Adrenal gland (tissue), 12 donors: ENCODE measurements around the gene FSTL1. TPM values are rescaled to one million over a fixed set of nuclear protein-coding genes. Genes with fewer than 3 reads are reported as not detected.

Experiments
- DNase-seq, 7 donors: peaks; one replicate each; pipeline ENCODE4 v3.0.0-alpha.2; 2019 to 2020
- H3K27ac ChIP-seq, 5 donors: fragments of 200-600 bp; sonication (generic) in 4 of 5; 1 replicate in 3 of 5; 2 replicates in 2 of 5; pipeline versions ENCODE4 v1.5.1 to v1.8.0; 2016 to 2020; ENCODE audit warnings: mild to moderate bottlenecking in 1 of 5
- H3K27me3 ChIP-seq: fragments of 200-600 bp; 2 replicates; pipeline ENCODE4 v1.8.0; 2021
- H3K36me3 ChIP-seq, 2 donors: fragments of 200-600 bp; replicated peaks in 1 of 2; 1 replicate in 1 of 2; 2 replicates in 1 of 2; pipeline versions ENCODE4 v1.5.1 to v1.8.0; 2018 to 2022
- H3K4me1 ChIP-seq, 2 donors: fragments of 200-600 bp; replicated peaks in 1 of 2; 1 replicate in 1 of 2; 2 replicates in 1 of 2; pipeline versions ENCODE4 v1.5.1 to v1.8.0; 2018 to 2021
- H3K4me3 ChIP-seq, 4 donors: fragments of 200-600 bp; sonication (generic) in 3 of 4; one replicate each; pipeline ENCODE4 v1.5.1; 2016 to 2018
- H3K9me3 ChIP-seq, 3 donors: fragments of 200-600 bp; sonication (generic) in 1 of 3; replicated peaks in 1 of 3; 1 replicate in 2 of 3; 2 replicates in 1 of 3; pipeline versions ENCODE4 v1.5.1 to v1.8.0; 2016 to 2021
- POLR2A ChIP-seq, 2 donors: fragments of 450-650 bp; IDR thresholded peaks; one replicate each; pipeline ENCODE4 v1.6.1; 2017; ENCODE audit warnings: antibody characterized with exemption in 2 of 2, mild to moderate bottlenecking in 2 of 2, moderate library complexity in 1 of 2
- WGBS, 4 donors: extraction: QIAGEN DNeasy Blood & Tissue Kit in 2 of 4; methylation state at CpG; one replicate each; pipeline versions ENCODE4 v1.1.5 to v1.1.7; 2013 to 2017; 5-methylcytosine and 5-hydroxymethylcytosine counted together
- intact Hi-C, 2 donors: fragments of 100-400 bp; cut with DNase I; formaldehyde crosslinking; loops; one replicate each; pipeline versions ENCODE4 v1.14.1 to v1.15.0; 2022 to 2023
- polyA plus RNA-seq, 3 donors: library from polyadenylated mRNA; stranded (reverse); fragments of 200-250 nt in 2 of 3; fragments of 350-450 nt in 1 of 3; fragmentation: Illumina TruSeq in 1 of 3; extraction: RNeasy Lipid Tissue Mini Kit (QIAGEN cat#74804) in 1 of 3; gene quantifications; one replicate each; pipeline ENCODE4 v1.2.3, GENCODE V29; 2013 to 2014
- total RNA-seq, 9 donors: library from RNA; depleted of rRNA in 4 of 9; stranded (reverse); fragments of >200 nt in 4 of 9; fragments of 120-200 nt in 1 of 9; fragmentation: NEBNext Ultra II Directional in 1 of 9; extraction: Animal tissue kit (Norgen Biotek cat#: 25700) in 1 of 9; gene quantifications; one replicate each; pipeline versions ENCODE4 v1.1.0 to v1.2.4, GENCODE V29; 2013 to 2023
- TF ChIP-seq, protein P1 (sequence below), 6 experiments: fragments of 450-650 bp in 4 of 6; fragments of 200-600 bp in 2 of 6; sonication (generic) in 1 of 6; IDR thresholded peaks; 1 replicate in 5 of 6; 2 replicates in 1 of 6; pipeline versions ENCODE4 v1.5.1 to v1.8.0; 2016 to 2021; ENCODE audit warnings: antibody characterized with exemption in 6 of 6, mild to moderate bottlenecking in 2 of 6, moderate library complexity in 1 of 6
- donor health status: healthy with polysubstance abuse.
- donor health status: Bipolar disorder and iron deficiency.
- donor health status: DM: yes; HTN: yes; CAD: no.
- donor health status: DM: no; HTN: no; CAD: no.
- donor health status: DM: no; HTN: no; CAD: no.
- donor health status: DM: yes; HTN: yes; CAD: no.

Gene FSTL1
- total and polyA plus RNA-seq, 12 donors, result 45.6 to 625 (median 306) TPM

- Histone ChIP-seq H3K36me3 (no peaks in the 10 kb centered on the region), H3K4me1 (no peaks in the 10 kb centered on the region), H3K27ac (no peak overlapping the region), H3K4me3 (no peak overlapping the region), H3K27me3 (no peaks in the 10 kb centered on the region), H3K9me3 (no peaks in the 10 kb centered on the region)
- TF ChIP-seq, protein P1, sequence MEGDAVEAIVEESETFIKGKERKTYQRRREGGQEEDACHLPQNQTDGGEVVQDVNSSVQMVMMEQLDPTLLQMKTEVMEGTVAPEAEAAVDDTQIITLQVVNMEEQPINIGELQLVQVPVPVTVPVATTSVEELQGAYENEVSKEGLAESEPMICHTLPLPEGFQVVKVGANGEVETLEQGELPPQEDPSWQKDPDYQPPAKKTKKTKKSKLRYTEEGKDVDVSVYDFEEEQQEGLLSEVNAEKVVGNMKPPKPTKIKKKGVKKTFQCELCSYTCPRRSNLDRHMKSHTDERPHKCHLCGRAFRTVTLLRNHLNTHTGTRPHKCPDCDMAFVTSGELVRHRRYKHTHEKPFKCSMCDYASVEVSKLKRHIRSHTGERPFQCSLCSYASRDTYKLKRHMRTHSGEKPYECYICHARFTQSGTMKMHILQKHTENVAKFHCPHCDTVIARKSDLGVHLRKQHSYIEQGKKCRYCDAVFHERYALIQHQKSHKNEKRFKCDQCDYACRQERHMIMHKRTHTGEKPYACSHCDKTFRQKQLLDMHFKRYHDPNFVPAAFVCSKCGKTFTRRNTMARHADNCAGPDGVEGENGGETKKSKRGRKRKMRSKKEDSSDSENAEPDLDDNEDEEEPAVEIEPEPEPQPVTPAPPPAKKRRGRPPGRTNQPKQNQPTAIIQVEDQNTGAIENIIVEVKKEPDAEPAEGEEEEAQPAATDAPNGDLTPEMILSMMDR (IDR thresholded peaks at IDR 0.05), result no peak
- no peak for TF ChIP-seq POLR2A (IDR thresholded peaks at IDR 0.05)
- WGBS, 4 donors, result 69 to 86% (median 80%) methylated on average over 3 of the region's 3 CpGs
- intact Hi-C loops, result no loop called here
- no peak for DNase-seq
These were observed 21.5 kb upstream of the FSTL1 start for GRCh38 chr3:120472121-120472844.

DNA sequence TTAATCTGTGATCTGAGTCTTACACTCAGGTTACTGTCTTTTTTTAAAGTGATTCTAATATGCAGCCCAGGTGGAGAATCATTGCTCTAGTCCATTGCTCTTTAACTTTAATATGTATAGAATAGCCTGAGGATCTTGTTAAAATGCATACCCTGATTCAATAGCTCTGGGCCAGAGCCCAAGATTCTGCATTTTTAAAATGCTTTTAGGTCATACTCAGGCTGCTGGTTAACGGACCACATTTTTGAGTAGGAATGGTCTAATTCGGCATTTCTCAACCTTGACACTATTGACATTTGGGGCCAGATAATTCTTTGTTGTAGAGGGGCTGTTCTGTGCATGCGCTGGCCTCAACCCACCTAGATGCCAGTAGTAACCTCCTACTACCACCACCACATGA lies 20.9 kb upstream of the FSTL1 start:
- no peaks in the 10 kb centered on the region for H3K4me1 ChIP-seq
- TF ChIP-seq, protein P1 (IDR thresholded peaks at IDR 0.05), result no peak
- TF ChIP-seq POLR2A (IDR thresholded peaks at IDR 0.05), result no peak
- H3K4me3 ChIP-seq, result no peak overlapping the region
- H3K27me3 ChIP-seq, result no peaks in the 10 kb centered on the region
- intact Hi-C loops, result no loop called here
- H3K9me3 ChIP-seq, result no peaks in the 10 kb centered on the region
- no peak for DNase-seq
- no peaks in the 10 kb centered on the region for H3K36me3 ChIP-seq
- 83 to 93% (median 86%) methylated on average over 3 of the region's 3 CpGs for WGBS, 4 donors
- H3K27ac ChIP-seq, result no peak overlapping the region

- WGBS, 4 donors, result 72 to 86% (median 75%) methylated on average over 2 of the region's 2 CpGs
- H3K4me3 ChIP-seq, result no peak overlapping the region
- no peaks in the 10 kb centered on the region for H3K27me3 ChIP-seq
- H3K9me3 ChIP-seq, result no peaks in the 10 kb centered on the region
- intact Hi-C loops, result no loop called here
- H3K27ac ChIP-seq, result no peak overlapping the region
- H3K4me1 ChIP-seq, result no peaks in the 10 kb centered on the region
- no peaks in the 10 kb centered on the region for H3K36me3 ChIP-seq
- no peak for TF ChIP-seq POLR2A (IDR thresholded peaks at IDR 0.05)
- TF ChIP-seq, protein P1 (IDR thresholded peaks at IDR 0.05), result no peak
- no peak for DNase-seq
These were observed 20.1 kb upstream of the FSTL1 start for GRCh38 chr3:120470870-120471269.

DNA sequence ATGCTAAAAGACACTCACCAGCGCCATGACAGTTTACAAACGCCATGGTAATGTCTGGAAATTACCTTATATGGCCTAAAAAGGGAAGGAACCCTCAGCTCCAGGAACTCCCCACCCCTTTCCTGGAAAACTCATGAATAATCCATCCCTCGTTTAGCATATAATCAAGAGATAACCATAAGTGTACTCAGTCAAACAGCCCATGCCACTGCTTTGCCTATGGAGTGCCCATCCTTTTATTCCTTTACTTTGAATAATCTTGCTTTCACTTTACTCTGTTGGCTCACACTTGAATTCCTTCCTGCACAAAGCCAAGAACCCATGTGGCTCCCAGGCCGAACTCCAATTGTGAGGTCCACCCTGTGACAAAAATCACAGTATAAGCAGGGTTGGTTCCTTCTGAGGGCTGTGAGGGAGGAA lies 19.1 kb upstream of the FSTL1 start:
- WGBS, 4 donors, result 81 to 86% (median 85%) methylated on average over 4 of the region's 4 CpGs
- H3K27me3 ChIP-seq, result no peaks in the 10 kb centered on the region
- no peaks in the 10 kb centered on the region for H3K4me1 ChIP-seq
- intact Hi-C loops, result loop anchor here in 1 of 2 donors (10.0 kb wide), 1 partner anchor 75 kb away; no protein-coding TSS in a partner anchor
- DNase-seq, result no peak
- no peak overlapping the region for H3K4me3 ChIP-seq
- H3K9me3 ChIP-seq, result no peaks in the 10 kb centered on the region
- H3K27ac ChIP-seq, result no peak overlapping the region
- no peaks in the 10 kb centered on the region for H3K36me3 ChIP-seq
- TF ChIP-seq, protein P1 (IDR thresholded peaks at IDR 0.05), result no peak
- no peak for TF ChIP-seq POLR2A (IDR thresholded peaks at IDR 0.05)
